A549 (cell line): ENCODE data around the gene CRB1.

Experiments used
- CTCF ChIP-seq: fragments of >200 bp; sonication (Bioruptor Twin); formaldehyde crosslinking; IDR thresholded peaks from 3 replicates; pipeline ENCODE4 v1.5.1; 2016
- EP300 ChIP-seq, 2 experiments: fragments of >200 bp; sonication (Bioruptor Twin); formaldehyde crosslinking; IDR thresholded peaks; 2 replicates in 1 of 2; 3 replicates in 1 of 2; pipeline ENCODE4 v1.6.1; 2016 to 2017
- MAX ChIP-seq: IDR thresholded peaks from 2 replicates; pipeline ENCODE4 v1.6.1; 2012
- NPAS2 ChIP-seq: fragments of 250-450 bp; sonication (Bioruptor Pico); IDR thresholded peaks from 2 replicates; pipeline ENCODE4 v1.8.0; 2022; ENCODE audit warnings: mild to moderate bottlenecking, moderate library complexity, borderline replicate concordance
- PHF8 ChIP-seq: fragments of 200-600 bp; sonication (generic); IDR thresholded peaks from 2 replicates; pipeline ENCODE4 v1.6.1; 2016; ENCODE audit warnings: low read depth, mild to moderate bottlenecking, antibody characterized with exemption, moderate library complexity, borderline replicate concordance
- POLR2A ChIP-seq: IDR thresholded peaks from 2 replicates; pipeline ENCODE4 v1.6.1; 2012; ENCODE audit warnings: mild to moderate bottlenecking, low read length
- RCOR1 ChIP-seq: fragments of 150-350 bp; IDR thresholded peaks from 2 replicates; pipeline ENCODE4 v1.6.1; 2014; ENCODE audit warnings: antibody characterized with exemption, low read length, low read depth
- REST ChIP-seq: fragments of 200-600 bp; sonication (generic); IDR thresholded peaks from 2 replicates; pipeline ENCODE4 v1.6.1; 2016; ENCODE audit warnings: antibody characterized with exemption, mild to moderate bottlenecking, moderate library complexity
- RFX5 ChIP-seq: fragments of 450-650 bp; IDR thresholded peaks from 2 replicates; pipeline ENCODE4 v1.7.1; 2014; ENCODE audit warnings: antibody characterized with exemption, mild to moderate bottlenecking, moderate library complexity
- SMC3 ChIP-seq: fragments of >200 bp; sonication (Bioruptor Twin); formaldehyde crosslinking; IDR thresholded peaks from 3 replicates; pipeline ENCODE4 v1.6.1; 2018; ENCODE audit warnings: inconsistent platforms

GRCh38 chr1:197252973-197253372 lies 15.1 kb upstream of the CRB1 start:
- TF ChIP-seq MAX, result no peak
- no peak for TF ChIP-seq CTCF
- no peak for TF ChIP-seq EP300 (IDR thresholded peaks at IDR 0.05)
- TF ChIP-seq POLR2A, result no peak
- TF ChIP-seq RFX5, result no peak
- no peak for TF ChIP-seq SMC3
- TF ChIP-seq RCOR1, result no peak
- no peak for TF ChIP-seq PHF8
- TF ChIP-seq NPAS2 (CRISPR knock-in tag), result no peak
- TF ChIP-seq REST, result no peak
